Right forelimb (tissue), 1 donor: ENCODE measurements around the gene SORBS2.

Source experiments
- DNase-seq: peaks from one replicate; pipeline ENCODE4 v3.0.0-alpha.2; 2018

Gene SORBS2

GRCh38 chr4:185771711-185772390 lies 40.1 kb downstream of the SORBS2 start:
- DNase-seq, result no peak

- no peak for DNase-seq
These were observed 44.5 kb downstream of the SORBS2 start for GRCh38 chr4:185767528-185767927.

DNA sequence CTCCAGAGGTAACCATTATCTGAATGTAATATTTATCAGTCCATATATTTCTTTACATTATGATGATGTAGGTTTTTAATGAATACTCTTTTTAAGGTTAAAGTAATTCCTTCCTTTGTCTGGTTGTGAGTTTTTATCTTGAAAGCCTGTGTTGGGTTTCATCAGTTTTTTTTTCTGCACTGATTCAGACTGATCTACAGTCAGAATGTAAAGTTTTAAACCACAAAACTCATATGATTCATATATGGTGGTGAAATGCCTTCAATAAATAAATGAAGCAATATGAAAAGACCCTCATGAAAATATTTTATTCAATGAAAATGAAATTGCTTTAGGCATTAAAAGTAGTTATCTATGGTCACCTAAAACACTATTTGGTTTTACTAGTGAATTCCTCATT lies 47.1 kb downstream of the SORBS2 start:
- DNase-seq, result no peak

GRCh38 chr4:185761352-185762235 lies 50.4 kb downstream of the SORBS2 start:
- no peak for DNase-seq

GRCh38 chr4:185758807-185759206 lies 53.2 kb downstream of the SORBS2 start:
- no peak for DNase-seq

DNA sequence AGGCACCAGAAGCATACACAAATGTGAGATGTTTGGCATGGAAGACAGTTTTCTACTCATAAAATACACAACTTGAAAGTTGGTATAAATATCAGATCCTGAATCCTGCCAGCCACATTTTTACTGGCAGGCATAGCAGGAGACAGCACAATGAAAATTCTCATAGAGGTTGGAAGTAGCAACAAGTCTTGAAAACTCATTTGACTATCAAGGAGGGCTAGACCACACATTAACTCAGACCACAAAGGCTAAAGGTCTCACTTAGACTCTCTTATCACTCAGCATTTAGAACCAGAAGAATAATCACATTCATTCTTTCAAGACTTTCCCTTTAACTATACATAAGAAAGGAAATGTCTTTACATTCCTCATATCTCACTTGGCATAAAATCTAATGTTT lies 56.5 kb downstream of the SORBS2 start:
- no peak for DNase-seq

- no peak for DNase-seq
These were observed 57.0 kb downstream of the SORBS2 start for GRCh38 chr4:185754961-185755360.

- DNase-seq, result no peak
These were observed 59.1 kb downstream of the SORBS2 start for GRCh38 chr4:185752872-185753271.

- DNase-seq, result no peak
These were observed 62.1 kb downstream of the SORBS2 start for GRCh38 chr4:185749858-185750257.

DNA sequence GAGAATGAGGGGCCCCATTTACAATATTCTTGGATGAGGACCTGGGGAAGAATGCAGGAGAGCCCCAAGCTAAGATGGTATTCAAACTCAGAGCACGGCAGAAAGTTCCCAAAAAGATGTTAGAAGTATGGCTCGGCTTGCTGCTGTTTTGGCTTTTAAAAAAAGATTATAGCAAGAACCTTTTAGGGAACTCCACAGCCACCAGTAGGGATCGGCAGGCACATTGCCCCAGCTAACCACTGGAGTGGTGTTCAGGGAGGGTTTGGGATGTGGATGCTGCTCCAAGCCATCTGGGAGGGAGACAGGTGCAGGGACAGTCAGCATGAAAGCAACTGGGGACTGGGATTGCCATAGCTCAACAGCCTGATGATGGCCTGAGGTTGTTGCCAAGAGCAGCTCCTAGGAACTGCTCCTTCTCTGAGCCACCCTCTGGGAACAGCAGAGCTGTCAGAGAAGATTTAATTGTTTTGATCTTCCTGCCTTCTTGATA lies 63.0 kb downstream of the SORBS2 start:
- DNase-seq, result no peak

GRCh38 chr4:185745891-185746290 lies 66.1 kb downstream of the SORBS2 start:
- no peak for DNase-seq

DNA sequence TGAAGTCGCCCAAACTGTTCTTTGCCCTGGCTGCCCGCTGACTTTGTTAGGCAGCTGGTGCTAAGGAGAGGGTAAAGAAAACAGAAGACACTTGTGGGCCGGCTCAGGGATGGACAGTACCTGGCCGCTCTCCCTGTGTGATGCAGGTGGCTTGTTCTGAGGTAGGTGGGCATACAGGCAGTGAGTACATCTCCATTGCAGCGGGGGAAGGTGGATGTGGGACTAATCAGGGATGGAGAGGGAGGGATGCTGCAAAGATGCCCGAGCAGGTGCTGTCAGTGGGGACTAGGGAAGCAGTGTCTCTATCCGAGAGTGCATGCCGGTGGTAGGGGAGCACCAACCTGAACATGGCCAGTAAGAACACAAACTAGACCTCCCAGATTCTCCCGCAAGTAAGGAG lies 67.0 kb downstream of the SORBS2 start:
- no peak for DNase-seq

- no peak for DNase-seq
These were observed 67.5 kb downstream of the SORBS2 start for GRCh38 chr4:185744488-185744862.

- no peak for DNase-seq
These were observed 68.1 kb downstream of the SORBS2 start for GRCh38 chr4:185743722-185744487.

DNA sequence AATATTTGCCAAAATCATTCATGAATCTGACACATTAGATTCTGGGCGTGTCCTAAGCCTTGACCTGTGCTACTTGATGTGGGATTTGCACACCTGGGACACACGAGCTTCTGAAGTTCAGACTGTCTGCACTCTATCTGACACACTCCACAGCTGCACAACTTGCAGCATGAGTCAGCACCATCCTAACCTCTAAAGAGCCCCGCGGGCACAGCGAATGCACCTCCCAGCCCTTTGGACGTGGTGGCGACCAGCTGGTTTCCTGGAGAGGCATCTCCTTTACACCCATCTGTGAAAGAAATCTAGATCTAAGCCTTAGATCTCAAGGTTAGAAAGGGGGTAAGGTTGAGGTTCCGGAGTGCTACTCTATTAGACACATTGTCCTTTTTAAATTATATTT lies 69.2 kb downstream of the SORBS2 start:
- DNase-seq, result no peak

GRCh38 chr4:185741795-185742194 lies 70.2 kb downstream of the SORBS2 start:
- DNase-seq, result no peak

DNA sequence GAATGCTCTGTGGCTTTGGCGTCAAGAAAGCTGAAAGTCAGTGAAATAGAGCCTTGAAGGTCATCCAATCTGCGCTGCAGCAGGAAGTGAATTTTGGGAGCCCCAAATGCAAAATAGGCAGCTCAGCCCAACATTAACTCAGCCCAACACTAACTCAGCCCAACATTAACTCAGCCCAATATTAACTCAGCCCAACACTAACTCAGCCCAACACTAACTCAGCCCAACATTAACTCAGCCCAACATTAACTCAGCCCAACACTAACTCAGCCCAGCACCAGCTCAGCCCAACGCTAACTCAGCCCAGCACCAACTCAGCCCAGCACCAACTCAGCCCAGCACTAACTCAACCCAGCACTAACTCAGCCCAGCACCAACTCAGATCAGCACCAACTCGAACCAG lies 71.5 kb downstream of the SORBS2 start:
- no peak for DNase-seq

DNA sequence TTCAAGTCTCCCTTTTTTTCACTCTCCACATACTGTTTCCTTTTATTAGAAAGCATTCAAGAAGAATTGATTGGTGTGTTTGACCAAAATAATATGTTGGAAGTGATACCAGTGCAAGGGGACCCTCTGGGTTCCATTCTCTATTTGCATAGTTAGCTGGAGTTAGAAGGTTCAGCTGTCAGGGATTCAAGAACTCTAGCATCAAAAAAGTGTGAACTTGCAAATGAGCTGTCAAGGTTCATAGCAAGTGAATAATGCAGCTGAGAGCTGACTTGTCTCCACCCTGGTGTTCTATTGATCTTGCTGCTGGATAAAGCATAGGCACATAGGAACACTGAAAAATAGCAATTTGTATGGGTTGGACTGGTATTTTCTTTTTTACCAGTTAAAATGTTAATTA lies 73.2 kb downstream of the SORBS2 start:
- DNase-seq, result no peak

DNA sequence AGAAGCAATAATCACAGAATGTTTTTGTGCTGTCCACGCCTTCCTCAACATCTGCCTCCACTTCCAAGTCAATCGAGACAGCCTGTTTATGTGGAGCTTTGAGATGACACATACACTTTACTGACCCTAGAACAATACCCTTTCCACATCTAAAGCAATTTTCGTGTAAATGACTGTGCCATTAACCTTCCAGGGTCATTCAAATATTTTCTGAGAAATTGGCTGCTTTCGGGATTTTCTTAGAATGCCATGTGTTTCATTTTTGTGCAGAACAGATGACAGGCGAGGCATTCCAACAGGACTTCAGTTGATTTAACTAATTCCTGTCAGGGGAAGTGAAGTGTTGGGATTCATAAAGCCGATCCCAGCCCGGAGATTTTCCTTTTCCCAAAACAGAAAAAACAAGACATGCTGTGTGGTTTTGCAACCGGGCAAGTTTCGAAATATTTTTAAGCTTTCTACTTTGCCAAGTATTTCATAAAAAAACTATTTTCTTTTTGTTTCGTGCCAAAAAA lies 73.9 kb downstream of the SORBS2 start:
- DNase-seq, result no peak

DNA sequence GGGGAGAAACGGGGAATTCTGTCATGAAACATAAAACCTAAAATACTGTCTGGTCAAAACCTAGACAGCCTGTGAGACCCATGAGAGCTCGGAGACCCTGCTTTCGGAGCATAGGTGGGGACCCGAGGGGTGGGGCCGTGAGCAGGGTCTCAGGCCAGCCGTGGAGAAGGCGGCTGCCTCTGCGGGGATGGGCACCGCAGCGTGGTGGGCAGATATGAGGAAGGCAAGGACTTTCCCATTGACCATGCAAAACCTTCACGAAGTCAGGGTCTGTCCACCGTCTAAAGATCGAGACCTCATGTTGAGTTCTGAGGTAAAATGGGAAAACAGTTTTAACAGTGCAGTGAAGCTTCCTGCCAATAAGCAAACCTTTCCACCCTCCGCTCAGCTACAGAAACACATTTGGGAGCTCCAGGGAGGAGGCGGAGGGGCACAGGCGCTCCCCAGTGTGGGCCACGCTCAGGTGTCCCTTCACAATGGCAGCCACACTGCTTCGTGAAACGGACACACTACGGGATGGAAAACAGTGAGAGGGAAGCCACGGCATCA lies 74.4 kb downstream of the SORBS2 start:
- DNase-seq, result no peak

- no peak for DNase-seq
These were observed 75.1 kb downstream of the SORBS2 start for GRCh38 chr4:185736882-185737281.

DNA sequence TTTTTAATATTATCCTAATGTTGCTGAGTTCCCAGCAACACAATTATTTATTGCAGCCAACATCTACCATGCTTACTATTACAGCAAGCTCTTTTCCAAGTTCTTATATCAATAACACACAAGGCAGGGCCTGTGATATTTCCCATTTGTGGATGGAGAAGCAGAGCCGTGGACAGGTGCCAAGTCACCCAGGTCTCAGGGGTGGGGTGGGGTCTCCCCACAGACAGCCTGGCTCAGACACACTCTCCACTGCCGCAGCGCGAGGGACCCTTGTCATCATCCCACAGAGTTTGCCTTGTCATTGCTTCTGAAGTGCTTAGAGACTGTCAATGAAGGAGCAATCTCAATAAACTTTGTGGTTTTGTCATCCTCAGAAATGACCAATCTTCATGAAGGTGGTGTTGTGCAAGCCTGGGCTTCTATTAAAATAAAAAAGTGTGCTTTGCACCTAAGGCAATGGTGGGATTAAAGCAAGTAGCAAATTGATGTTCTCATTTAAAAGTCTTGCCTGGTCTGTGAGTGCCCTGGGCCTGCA lies 76.1 kb downstream of the SORBS2 start:
- no peak for DNase-seq

DNA sequence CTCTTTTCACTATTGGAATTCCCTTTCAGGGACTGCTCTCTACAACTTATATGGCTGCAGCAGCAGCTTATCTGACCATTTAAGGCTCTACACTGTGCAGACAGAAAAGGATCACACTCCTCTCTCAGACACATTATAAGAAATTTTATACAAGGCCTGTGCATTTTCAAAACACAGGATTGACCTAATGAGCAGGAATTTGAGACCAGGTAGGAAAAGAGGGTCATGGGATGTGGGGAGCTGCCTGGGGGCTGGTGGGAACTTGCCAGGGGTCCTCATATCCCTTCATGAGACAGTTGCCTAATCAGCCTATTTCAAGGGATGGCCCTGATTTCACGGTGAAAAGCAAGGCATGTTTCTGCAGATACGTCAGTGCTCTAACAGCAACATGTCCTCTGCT lies 77.1 kb downstream of the SORBS2 start:
- no peak for DNase-seq
